HG03575 (cell line): ENCODE measurements around the gene G6PC2.
"Not testable (repeated sequence)": the region's sequence is repeated elsewhere in the genome, so short reads cannot be mapped to it uniquely, and the experiment has no call there.

ENCODE experiments used
- ATAC-seq: cut with Tn5 transposase; IDR thresholded peaks from one replicate; pipeline ENCODE4 v1.9.1; 2021; ENCODE audit not compliant: unreplicated experiment, insufficient number of reproducible peaks, low FRiP score; ENCODE audit errors: extremely low read depth

G6PC2 gene

DNA sequence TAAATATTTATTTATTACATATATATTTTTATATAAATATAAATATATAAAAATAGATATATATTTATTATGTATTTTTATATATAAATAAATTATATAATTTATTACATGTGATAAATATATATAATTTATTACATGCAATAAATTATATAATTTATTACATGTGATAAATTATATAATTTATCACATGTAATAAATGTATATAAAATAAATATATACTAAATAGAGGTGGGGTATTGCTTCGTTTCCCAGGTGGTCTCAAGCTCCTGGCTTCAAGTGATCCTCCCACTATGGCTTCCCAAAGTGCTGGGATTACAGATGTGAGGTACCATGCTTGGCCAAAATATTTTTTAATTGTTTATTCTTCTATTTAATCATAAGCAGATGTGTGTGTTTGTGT lies 3.6 kb upstream of the G6PC2 start:
- no peak for ATAC-seq

DNA sequence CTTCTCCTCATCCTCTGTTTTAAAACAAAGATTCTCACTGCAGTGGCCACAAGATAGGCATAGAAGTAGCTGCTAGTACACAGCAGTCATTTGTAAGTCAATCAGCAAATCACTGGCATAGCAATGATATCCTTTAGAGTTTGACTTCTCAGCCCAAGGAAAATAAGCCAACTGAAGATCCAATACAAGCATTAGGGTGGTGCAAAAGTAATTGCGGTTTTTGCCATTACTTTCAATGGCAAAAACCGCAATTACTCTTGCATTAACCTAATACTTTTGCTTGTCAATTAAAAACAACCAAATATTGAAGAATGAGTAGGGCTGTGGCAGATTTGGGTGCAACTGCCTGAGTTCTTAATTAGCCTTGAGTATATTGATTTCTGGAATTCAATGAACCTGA lies 2.8 kb downstream of the G6PC2 start:
- no peak for ATAC-seq

DNA sequence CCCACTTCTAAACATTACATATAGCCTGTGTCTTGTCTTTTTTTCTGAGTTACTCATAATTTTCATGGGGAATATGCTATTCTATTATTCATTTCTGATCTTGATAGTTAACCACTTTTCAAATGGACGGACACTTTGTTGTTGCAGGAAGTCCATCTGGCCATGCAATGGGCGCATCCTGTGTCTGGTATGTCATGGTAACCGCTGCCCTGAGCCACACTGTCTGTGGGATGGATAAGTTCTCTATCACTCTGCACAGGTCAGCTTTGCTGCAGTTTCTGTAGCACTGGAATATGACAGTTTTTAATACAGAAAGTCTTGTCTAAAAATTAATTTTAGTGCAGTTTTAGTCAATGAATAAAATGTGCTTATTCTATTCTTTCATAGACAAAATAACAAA lies 3.3 kb downstream of the G6PC2 start:
- ATAC-seq: no peak

DNA sequence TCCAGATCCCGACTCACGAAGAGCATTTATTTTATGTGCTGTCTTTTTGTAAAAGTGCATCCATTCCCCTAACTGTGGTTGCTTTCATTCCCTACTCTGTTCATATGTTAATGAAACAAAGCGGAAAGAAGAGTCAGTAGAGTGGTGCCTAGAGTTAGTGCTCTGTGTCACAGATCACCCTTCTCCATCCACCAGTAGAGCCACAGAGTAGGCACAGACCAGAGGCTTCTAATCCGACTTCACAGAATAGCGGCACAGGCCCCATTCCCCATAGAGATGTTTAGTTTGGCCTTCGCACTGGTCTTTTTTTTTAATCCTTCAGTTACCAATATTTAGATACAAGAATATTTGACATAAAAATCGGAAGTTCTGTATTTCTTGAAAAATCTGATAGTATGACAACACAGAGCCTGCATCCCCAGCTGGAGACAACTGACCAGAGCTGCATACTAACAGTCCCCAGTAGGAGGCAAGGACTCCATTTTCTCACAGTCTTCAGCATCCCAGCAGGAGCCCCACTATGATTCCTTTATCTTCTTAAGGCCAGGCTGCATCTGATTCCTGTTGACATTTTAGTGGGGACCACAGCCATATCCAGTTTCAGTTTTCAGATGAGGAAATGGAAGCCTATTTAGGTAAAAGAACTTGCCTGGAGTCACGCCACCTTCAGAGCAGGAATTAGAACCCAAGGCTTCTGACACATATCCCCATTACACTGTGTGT lies 7.0 kb downstream of the G6PC2 start:
- ATAC-seq: no peak

DNA sequence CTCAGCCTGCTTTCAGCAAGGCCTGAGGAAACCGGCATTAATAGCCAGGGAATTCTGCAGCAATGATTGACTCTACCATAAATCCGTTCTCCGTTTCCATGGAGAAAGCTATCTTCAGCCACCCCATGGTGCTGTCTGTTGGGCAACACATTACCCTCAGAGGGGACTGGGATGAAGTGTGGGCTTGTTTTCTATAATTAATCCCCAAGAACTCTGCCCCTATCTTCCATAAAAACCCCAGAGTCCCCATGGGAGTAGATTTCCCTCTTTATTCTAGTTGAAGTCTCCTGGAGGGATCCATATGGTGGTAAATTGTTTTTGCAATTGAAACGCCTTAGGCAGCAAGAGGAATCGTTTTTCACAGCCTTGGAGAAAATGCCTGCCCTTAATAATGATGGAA lies 9.2 kb downstream of the G6PC2 start:
- ATAC-seq: no peak

DNA sequence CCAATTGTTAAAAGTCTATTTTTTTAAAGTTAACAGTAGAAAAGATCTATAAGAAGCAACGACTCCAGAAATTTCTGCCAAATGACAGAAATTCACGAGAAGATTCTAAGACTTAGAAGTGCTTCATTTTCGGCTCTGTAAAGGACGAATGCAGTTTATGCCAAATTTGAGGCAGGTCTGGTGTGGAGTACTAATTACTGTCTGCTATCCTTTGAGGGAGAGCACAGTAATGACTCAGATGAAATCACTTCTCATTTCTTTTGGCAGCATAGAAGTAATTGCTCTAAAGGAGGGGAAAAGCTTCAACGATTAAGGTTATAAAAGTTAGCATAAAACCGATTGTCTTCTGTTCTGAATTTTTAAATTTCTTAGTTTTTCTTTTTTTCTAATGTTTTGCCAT lies 11.4 kb downstream of the G6PC2 start:
- no peak for ATAC-seq

DNA sequence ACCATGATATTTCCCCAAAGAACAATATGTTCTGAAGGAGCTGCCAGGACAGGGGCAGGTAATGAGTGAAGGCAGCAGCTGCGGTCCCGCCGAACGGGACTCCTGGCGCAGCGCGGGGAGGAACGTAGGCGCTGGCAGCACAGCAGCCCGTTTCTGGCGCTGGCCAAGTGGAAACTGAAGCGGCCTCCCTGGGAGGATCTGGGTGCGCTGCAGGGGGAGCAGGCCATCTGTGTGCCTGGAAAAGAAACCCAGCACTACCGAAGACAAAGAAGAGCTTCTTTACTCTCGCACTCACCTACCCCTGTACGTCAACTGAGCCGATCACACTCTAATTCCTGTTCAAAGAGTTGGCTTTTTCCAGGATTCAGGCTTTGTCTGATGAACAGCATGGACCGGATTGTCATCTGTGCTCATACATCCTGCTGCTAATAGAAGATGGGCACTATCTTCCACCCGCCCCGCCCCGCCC lies 11.8 kb downstream of the G6PC2 start:
- no peak for ATAC-seq

DNA sequence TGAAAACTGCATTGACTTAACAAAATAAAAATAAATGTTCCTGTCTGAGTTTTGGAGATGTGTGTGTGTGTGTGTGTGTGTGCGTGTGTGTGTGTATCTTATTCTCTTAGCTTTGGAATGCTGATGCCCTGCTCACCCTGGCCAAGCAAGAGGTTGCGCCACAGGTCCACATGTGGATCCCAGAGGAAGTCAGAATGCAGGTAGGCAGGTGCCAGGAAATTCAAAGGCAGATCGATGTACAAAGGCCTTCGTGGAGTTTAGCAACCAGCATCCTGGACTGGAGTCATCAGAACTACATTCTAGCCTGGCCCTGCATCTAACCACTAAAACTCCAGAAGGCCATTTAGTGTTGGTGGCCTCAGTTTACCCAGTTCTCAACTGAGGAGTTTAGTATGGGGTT lies 12.4 kb downstream of the G6PC2 start:
- ATAC-seq: no peak

DNA sequence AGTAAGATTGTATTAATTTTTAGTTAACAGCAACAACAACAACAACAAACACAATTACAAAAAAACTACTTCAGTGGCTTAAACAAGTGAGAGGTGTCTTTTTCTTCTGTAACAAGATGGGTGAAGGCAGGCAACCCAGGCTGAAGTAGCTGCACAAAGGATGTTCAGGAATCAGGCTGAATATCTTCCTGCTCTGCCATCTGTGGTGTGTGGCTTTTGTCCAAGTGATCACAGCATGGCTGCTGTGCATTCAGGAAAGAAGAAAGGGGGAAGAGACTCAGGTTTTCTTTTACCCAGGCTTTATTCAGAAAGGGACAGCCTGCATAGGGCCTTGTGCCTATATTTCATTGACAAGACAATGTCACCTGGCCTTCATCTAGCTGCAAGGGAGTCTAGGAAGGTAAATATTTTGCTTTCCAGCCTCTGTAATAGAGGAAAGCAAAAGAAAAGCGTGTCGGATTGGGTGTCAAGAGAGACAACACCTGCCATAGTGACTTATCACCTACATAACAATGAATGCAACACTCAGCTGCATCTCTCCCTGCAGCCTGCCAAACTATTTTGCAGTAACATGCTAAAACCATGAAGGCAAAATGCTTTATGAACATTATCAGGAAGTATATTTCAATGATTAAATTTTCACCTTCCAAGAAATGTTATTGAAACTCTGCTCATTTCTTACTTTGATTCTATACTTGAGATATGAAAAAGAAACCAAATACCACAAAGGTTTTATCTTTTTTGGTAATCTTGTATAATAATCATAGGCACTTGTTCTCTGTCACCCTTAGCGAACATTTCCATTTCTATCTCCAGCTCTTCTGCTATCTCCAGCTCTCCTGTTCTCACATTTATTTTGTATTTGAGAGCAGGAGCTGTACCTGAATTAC lies 14.6 kb downstream of the G6PC2 start:
- no peak for ATAC-seq

DNA sequence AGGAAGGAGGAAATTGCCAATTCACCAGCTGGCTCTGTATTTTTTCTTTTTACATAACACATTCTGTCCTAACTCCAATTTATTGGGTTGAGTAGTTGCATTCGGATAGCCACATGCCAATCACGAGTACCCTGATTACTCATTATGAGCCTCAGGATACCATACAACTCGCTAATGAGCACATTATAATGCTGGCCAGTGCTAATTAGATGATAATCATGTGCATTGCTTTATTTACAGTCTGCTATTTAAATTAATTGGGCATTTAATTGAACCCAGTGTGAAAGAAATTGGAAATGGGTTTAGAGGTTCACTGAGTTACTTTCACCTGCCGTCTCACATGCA lies 15.2 kb downstream of the G6PC2 start:
- ATAC-seq: no peak

DNA sequence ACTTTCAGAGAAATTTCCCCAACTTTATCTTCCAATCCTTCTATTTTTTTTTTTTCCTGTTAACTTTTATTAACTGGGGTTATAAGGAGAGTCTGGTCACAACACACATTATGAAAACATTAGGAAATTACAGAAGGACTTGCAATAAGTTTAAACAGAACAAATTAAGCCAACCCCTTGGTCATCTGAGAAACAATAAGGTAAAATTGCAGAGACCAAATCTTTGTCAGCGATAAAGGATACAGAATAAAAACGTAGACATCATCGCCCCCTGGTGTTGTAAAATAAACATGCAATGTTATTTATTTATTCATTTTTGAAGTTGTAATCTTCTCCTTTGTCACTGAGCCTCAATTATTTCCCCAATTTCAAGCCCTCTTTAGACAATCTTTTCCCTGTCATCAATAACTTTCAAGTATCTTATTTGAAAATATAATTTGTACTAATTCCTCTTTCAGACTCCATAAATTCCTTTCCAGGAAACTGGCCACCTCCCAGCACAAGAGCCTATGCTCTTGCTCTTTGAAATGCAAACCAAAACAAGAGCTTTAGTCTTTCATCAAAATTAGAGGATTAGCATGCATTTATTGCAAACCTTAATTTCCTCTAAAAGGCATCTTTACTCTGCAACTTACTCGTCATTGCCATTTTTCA lies 19.5 kb downstream of the G6PC2 start:
- ATAC-seq: no peak

DNA sequence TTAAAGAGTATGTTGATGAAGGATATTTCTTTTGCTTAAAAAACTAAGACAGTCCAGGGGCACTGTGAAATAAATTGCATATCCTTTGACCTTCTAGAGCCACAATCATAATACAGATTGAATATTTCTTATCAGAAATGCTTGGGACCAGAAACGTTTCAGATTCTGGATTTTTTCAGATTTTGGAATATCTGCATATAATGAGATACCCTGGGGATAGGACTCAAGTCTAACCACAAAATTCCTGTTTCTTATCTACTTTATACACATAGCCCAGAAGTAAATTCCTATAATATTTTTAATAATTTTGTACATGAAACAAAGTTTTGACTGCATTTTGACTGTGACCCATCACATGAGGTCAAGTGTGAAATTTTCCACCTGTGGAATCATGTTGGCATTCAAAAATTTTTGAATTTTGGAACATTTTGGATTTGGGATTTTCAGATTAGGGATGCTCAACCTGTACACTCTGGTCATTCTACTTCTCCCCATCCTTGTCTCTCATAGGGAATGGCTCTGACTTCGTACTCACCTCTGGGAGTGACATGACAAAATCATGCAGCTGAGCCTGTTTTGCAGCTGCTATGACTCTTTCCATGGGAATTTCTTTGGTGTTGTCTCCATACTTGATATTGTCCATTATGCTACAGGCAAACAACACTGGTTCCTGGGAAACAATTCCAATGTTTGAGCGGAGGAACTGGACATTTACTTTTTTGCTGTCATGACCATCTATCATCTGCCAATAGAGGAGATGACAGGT lies 25.7 kb downstream of the G6PC2 start:
- no peak for ATAC-seq

DNA sequence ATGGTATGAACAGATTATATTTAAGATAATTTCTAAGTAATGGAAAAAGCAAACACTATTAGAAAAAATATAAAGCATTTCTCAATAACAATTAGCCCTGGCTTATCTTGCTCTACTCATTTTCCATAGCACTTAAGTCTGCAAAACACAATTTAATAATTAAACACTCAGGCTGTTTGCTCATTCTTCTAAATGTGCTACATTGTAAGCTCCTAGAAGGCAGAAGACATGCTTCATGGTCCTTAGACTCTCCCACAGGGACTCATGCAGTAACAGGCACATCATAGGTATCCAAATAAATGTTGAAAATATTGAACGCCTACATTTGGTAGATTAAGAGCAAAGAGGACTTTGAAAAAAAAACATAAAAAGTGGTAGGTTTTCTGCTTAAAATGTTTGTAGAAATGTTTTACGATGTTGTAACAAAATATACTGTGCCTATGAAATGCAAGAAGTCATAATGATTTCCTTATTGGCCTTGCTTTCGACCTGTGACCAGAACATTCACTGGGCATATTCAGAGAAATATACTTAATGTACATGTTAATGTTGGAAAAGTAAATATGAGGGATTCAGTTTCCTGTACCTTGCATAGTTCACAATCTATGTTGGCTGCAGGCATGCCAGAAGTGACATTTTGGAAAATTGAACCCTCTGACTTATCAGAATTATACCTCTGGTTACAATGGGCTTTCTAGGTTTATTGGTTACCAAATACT lies 27.2 kb downstream of the G6PC2 start:
- no peak for ATAC-seq

DNA sequence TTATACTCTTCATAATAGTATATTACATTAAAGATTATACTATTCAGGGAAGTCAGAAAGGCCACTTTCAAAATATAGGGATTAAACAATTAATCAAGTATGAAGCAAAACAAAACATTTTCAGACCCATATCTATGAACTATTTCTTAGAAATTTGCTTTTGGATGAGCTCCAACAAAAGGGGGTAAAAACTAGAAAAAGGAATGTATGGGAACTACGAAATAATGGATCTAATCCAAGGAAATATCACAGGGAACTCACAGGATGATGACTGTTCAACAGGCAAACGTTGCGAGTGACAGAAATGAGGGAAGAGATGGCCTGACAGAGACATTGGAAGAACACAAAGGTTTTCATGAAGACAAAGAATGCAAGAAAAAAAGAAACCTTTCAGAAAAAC lies 27.9 kb downstream of the G6PC2 start:
- no peak for ATAC-seq

DNA sequence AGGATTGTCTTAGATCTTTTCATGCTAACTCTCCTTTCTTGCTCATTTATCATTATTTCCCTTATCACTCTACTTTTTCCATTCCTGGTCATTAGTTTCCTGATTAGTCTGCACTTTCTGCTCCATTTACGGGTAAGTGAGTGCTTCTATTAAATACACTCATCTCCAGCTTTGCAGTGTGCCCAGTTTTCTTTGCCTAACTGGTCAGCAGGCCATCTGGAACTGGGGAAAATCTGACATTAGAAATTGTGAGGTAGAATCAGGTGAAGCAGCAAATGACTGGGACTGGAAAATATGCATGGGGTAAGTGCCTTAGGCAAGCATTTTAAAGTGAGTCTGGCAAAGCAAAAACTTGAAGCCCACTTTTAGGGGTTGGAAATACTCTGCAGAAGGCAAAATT lies 29.2 kb downstream of the G6PC2 start:
- no peak for ATAC-seq

DNA sequence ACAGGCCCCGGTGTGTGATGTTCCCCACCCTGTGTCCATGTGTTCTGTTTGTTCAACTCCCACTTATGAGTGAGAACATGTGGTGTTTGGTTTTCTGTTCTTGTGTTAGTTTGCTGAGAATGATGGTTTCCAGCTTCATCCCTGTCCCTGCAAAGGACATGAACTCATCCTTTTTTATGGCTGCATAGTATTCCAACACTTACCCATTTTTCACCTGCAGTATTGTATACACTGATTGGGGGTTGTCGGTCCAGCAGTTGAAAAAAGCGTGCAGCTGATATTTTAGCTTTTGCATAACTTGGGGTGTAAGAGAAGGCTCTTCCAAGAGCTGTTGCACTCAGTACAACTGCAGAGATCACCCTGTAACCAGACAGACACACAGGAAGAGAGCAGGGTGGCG lies 31.1 kb downstream of the G6PC2 start:
- ATAC-seq: not testable (repeated sequence)

DNA sequence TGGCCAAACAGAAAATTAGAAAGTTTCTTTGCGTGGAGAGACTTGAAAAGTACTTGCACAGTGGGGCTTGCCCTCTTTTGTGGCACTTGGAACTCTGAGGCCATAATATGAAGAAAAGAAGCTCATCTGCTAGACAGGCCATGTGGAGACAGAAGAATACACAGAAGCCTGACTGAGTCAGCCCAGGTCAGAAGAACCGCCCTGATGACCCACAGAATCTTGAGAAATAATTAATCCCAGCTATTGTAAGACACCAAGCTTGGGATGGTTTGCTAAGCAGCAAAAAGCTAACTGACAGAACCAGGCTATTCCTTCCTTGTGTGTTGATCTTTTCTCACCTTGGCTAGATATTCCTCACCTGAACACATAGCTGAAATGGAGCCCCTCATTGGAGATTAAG lies 33.7 kb downstream of the G6PC2 start:
- ATAC-seq: no peak

DNA sequence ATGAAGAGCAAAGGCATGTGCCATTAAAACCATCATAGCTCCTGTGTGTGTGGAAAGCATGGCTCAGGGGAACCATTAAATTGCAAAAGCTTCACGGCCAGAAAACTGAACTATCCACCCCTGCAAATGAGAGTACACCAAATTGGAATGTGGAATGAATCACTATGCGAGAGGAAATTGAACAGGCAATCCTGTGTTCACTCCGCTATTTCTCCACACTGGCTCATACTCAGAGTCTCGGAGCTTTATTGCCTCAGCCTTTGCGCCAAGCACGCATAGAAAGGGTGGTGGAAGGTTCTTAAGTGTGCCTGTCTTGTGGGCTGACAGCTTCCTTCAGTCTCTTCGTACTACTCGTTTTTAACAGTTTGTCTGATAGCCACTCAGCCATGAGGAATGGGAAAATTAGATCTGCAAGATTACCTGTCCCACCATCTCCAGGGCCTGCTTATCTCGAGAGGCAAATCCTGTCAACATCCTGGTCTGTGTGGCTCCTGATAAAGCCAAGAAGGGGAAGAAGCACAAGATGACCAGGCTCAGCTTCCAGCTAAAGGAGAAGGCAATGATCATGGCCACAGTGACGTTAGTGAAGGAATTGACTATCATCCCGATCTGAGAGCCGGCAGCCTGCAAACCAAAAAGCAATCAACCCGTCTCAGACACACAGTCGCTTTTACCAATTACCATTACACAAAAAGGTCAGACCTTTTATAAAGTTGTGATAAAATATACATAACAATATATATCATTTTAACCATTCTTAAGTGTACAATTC lies 34.9 kb downstream of the G6PC2 start:
- no peak for ATAC-seq
